Measurements from ENCODE around the gene PDE8B. TPM values are rescaled to one million over a fixed set of nuclear protein-coding genes. Genes with fewer than 3 reads are reported as not detected.

Gene PDE8B
- total RNA-seq, 1 donor from 2014 or later = 0.18 TPM

GRCh38 chr5:77210964-77211690 is 647 bp downstream of the PDE8B start:
- Histone ChIP-seq H3K27ac (ENCODE audit: low read depth, low read length) (no peak overlapping the region), H4K20me1 (ENCODE audit: insufficient read depth, low read length) (no peaks in the 10 kb centered on the region), H3K4me1 (ENCODE audit: insufficient read depth, low read length) (no peaks in the 10 kb centered on the region), H3K79me2 (ENCODE audit: insufficient read depth, low read length) (no peaks in the 10 kb centered on the region), H3K27me3 (ENCODE audit: insufficient read depth, low read length) (peaks cover 61% of the 10 kb centered on the region), H3K4me3 (ENCODE audit: insufficient read depth, low read depth, low read length) (peak overlapping the region; percentile 35), H3K9ac (ENCODE audit: low read length) (no peak overlapping the region), H3K9me3 (ENCODE audit: insufficient read depth, low read depth, low read length) (no peaks in the 10 kb centered on the region), H3K4me2 (ENCODE audit: low read length) (peak overlapping the region; percentile 81), H2AFZ (ENCODE audit: low read depth, low read length) (peak overlapping the region; percentile 16), H3K36me3 (ENCODE audit: insufficient read depth, low read length) (no peaks in the 10 kb centered on the region)
- FAIRE-seq = no peak
- TF ChIP-seq EZH2 (IDR thresholded peaks at IDR 0.05; ENCODE audit: insufficient read depth, low read length) = peak; percentile 99
- TF ChIP-seq, protein P1, sequence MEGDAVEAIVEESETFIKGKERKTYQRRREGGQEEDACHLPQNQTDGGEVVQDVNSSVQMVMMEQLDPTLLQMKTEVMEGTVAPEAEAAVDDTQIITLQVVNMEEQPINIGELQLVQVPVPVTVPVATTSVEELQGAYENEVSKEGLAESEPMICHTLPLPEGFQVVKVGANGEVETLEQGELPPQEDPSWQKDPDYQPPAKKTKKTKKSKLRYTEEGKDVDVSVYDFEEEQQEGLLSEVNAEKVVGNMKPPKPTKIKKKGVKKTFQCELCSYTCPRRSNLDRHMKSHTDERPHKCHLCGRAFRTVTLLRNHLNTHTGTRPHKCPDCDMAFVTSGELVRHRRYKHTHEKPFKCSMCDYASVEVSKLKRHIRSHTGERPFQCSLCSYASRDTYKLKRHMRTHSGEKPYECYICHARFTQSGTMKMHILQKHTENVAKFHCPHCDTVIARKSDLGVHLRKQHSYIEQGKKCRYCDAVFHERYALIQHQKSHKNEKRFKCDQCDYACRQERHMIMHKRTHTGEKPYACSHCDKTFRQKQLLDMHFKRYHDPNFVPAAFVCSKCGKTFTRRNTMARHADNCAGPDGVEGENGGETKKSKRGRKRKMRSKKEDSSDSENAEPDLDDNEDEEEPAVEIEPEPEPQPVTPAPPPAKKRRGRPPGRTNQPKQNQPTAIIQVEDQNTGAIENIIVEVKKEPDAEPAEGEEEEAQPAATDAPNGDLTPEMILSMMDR (IDR thresholded peaks at IDR 0.05; ENCODE audit: insufficient read depth, low read depth, low read length) = no peak
- Mint-ChIP-seq H3K36me3 (ENCODE audit: low read depth, unreplicated experiment) (no peaks in the 10 kb centered on the region), H3K27me3 (ENCODE audit: low read depth, unreplicated experiment) (peaks cover 68% of the 10 kb centered on the region), H3K9me3 (ENCODE audit: unreplicated experiment) (peaks cover 3% of the 10 kb centered on the region), H3K4me1 (ENCODE audit: low read depth, unreplicated experiment) (no peaks in the 10 kb centered on the region), H3K27ac (ENCODE audit: unreplicated experiment) (no peak overlapping the region), H3K4me3 (ENCODE audit: unreplicated experiment) (peak overlapping the region; percentile 7)
- DNase-seq (ENCODE audit: low read depth) = no peak

- H3K4me3 ChIP-seq (ENCODE audit: insufficient read depth, low read depth, low read length) = no peak overlapping the region
- DNase-seq (ENCODE audit: low read depth) (no peak), FAIRE-seq (no peak)
- TF ChIP-seq EZH2 (IDR thresholded peaks at IDR 0.05; ENCODE audit: insufficient read depth, low read length) = no peak
- TF ChIP-seq, protein P1 (IDR thresholded peaks at IDR 0.05; ENCODE audit: insufficient read depth, low read depth, low read length) = no peak
- H3K27me3 Mint-ChIP-seq (ENCODE audit: low read depth, unreplicated experiment) = peaks cover 67% of the 10 kb centered on the region
- no peak overlapping the region for H2AFZ ChIP-seq (ENCODE audit: low read depth, low read length)
- peaks cover 56% of the 10 kb centered on the region for H3K27me3 ChIP-seq (ENCODE audit: insufficient read depth, low read length)
- H3K27ac ChIP-seq (ENCODE audit: low read depth, low read length) = no peak overlapping the region
- no peak overlapping the region for H3K27ac Mint-ChIP-seq (ENCODE audit: unreplicated experiment)
- H3K4me2 ChIP-seq (ENCODE audit: low read length) = peak overlapping the region; percentile 81
- H3K9ac ChIP-seq (ENCODE audit: low read length) = no peak overlapping the region
- H3K9me3 Mint-ChIP-seq (ENCODE audit: unreplicated experiment) = peaks cover 3% of the 10 kb centered on the region
- H3K4me3 Mint-ChIP-seq (ENCODE audit: unreplicated experiment) = peak overlapping the region; percentile 60
- H4K20me1 ChIP-seq (ENCODE audit: insufficient read depth, low read length) = no peaks in the 10 kb centered on the region
- no peaks in the 10 kb centered on the region for H3K4me1 Mint-ChIP-seq (ENCODE audit: low read depth, unreplicated experiment)
- no peaks in the 10 kb centered on the region for H3K36me3 ChIP-seq (ENCODE audit: insufficient read depth, low read length)
- no peaks in the 10 kb centered on the region for H3K79me2 ChIP-seq (ENCODE audit: insufficient read depth, low read length)
- H3K36me3 Mint-ChIP-seq (ENCODE audit: low read depth, unreplicated experiment) = no peaks in the 10 kb centered on the region
- no peaks in the 10 kb centered on the region for H3K9me3 ChIP-seq (ENCODE audit: insufficient read depth, low read depth, low read length)
- H3K4me1 ChIP-seq (ENCODE audit: insufficient read depth, low read length) = no peaks in the 10 kb centered on the region
Observed at GRCh38 chr5:77211691-77212047, 1.2 kb downstream of the PDE8B start.

DNA sequence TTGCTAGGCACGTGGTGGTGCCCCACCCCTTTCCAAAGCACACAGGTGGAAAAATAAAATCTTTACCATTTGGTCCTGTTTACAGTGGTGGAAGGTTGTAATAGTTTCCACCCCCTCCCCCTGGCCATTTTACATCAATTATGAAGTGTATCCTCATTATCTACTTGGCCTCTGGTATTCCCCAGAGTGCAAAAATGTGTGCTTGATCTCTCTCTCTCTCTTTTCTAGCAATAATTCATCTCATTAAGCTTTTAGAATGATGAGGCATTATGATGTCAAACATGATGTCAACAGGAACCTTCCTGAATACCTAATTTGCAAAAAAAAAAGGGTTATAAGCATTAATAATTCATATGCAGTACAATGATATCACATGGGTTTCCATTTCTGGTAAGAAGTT is 3.1 kb downstream of the PDE8B start:
- no peak overlapping the region for H3K27ac Mint-ChIP-seq (ENCODE audit: unreplicated experiment)
- Histone ChIP-seq H4K20me1 (ENCODE audit: insufficient read depth, low read length) (no peaks in the 10 kb centered on the region), H3K4me3 (ENCODE audit: insufficient read depth, low read depth, low read length) (no peak overlapping the region), H2AFZ (ENCODE audit: low read depth, low read length) (no peak overlapping the region), H3K9ac (ENCODE audit: low read length) (no peak overlapping the region), H3K4me2 (ENCODE audit: low read length) (no peak overlapping the region), H3K27me3 (ENCODE audit: insufficient read depth, low read length) (peaks cover 44% of the 10 kb centered on the region), H3K4me1 (ENCODE audit: insufficient read depth, low read length) (no peaks in the 10 kb centered on the region), H3K27ac (ENCODE audit: low read depth, low read length) (no peak overlapping the region), H3K36me3 (ENCODE audit: insufficient read depth, low read length) (no peaks in the 10 kb centered on the region), H3K9me3 (ENCODE audit: insufficient read depth, low read depth, low read length) (no peaks in the 10 kb centered on the region), H3K79me2 (ENCODE audit: insufficient read depth, low read length) (no peaks in the 10 kb centered on the region)
- peaks cover 60% of the 10 kb centered on the region for H3K27me3 Mint-ChIP-seq (ENCODE audit: low read depth, unreplicated experiment)
- H3K9me3 Mint-ChIP-seq (ENCODE audit: unreplicated experiment) = peaks cover 4% of the 10 kb centered on the region
- H3K36me3 Mint-ChIP-seq (ENCODE audit: low read depth, unreplicated experiment) = no peaks in the 10 kb centered on the region
- FAIRE-seq = no peak
- no peak for DNase-seq (ENCODE audit: low read depth)
- H3K4me3 Mint-ChIP-seq (ENCODE audit: unreplicated experiment) = no peak overlapping the region
- H3K4me1 Mint-ChIP-seq (ENCODE audit: low read depth, unreplicated experiment) = no peaks in the 10 kb centered on the region
- TF ChIP-seq, protein P1 (IDR thresholded peaks at IDR 0.05; ENCODE audit: insufficient read depth, low read depth, low read length) = no peak
- TF ChIP-seq EZH2 (IDR thresholded peaks at IDR 0.05; ENCODE audit: insufficient read depth, low read length) = no peak
